SK-N-MC (cell line): ENCODE results near the gene DNAAF5.

Source experiments
- EZH2 ChIP-seq: fragments of 200-600 bp; sonication (generic); IDR thresholded peaks from one replicate; pipeline ENCODE4 v1.6.1; 2017; ENCODE audit warnings: antibody characterized with exemption
- POLR2AphosphoS5 ChIP-seq: IDR thresholded peaks from 2 replicates; pipeline ENCODE4 v1.6.1; 2012; ENCODE audit warnings: mild to moderate bottlenecking, low read depth, low read length, borderline replicate concordance

GRCh38 chr7:756928-757560 lies 30.5 kb downstream of the DNAAF5 start:
- TF ChIP-seq POLR2AphosphoS5, result no peak
- TF ChIP-seq EZH2, result no peak
